Measurements from ENCODE around the gene CCDC88B. TPM values are rescaled to one million over a fixed set of nuclear protein-coding genes. Genes with fewer than 3 reads are reported as not detected.

CCDC88B gene
- total and polyA plus RNA-seq, 9 of the 15 experiments (the other 6 are each of a cell fraction or from before 2014, with no cell fraction given), result 0.13 to 18.1 (median 7.9) TPM

DNA sequence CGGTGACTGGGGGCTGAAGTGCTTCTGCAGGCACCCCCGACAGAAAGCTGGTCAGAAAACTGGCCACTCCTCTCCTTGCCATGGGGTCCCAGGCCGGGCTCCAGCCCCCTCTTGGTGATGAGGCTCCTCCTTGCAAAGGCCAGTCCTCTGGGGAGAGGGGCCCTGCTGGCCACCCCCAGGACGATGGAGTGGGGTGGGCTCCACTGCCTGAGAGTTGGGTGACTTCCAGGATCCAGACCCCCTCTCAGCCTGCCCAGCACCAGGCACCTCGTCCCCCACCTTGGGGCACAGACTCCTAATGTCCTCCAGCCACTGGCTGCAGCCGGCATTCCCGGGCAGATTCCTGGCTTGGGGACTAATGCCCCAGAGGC lies 18.5 kb downstream of the CCDC88B start (continued):
- TF ChIP-seq MYC (IDR thresholded peaks at IDR 0.05; ENCODE audit: low read depth, low read length), result no peak
- TF ChIP-seq MYC (CRISPR knock-in tag; IDR thresholded peaks at IDR 0.05; ENCODE audit: borderline replicate concordance, low read depth), result peak; percentile 61; the same call in 1 of the 2 replicates
- TF ChIP-seq, protein P1, sequence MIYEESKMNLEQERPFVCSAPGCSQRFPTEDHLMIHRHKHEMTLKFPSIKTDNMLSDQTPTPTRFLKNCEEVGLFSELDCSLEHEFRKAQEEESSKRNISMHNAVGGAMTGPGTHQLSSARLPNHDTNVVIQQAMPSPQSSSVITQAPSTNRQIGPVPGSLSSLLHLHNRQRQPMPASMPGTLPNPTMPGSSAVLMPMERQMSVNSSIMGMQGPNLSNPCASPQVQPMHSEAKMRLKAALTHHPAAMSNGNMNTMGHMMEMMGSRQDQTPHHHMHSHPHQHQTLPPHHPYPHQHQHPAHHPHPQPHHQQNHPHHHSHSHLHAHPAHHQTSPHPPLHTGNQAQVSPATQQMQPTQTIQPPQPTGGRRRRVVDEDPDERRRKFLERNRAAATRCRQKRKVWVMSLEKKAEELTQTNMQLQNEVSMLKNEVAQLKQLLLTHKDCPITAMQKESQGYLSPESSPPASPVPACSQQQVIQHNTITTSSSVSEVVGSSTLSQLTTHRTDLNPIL (CRISPR knock-in tag; IDR thresholded peaks at IDR 0.05), result no peak
- peak; percentile 45; the same call in 1 of the 2 replicates for TF ChIP-seq NFRKB (IDR thresholded peaks at IDR 0.05; ENCODE audit: low read depth)
- no peak for TF ChIP-seq ZNF717 (CRISPR knock-in tag; IDR thresholded peaks at IDR 0.05)
- TF ChIP-seq OTX1 (CRISPR knock-in tag; IDR thresholded peaks at IDR 0.05), result no peak
- no peak for TF ChIP-seq BCOR (IDR thresholded peaks at IDR 0.05)
- no peak for TF ChIP-seq SIN3B (IDR thresholded peaks at IDR 0.05; ENCODE audit: low read depth)
- TF ChIP-seq DNMT1 (IDR thresholded peaks at IDR 0.05), result no peak
- no peak for TF ChIP-seq CAMTA2 (CRISPR knock-in tag; conservative IDR thresholded peaks at IDR 0.05)
- no peak for TF ChIP-seq FOS (IDR thresholded peaks at IDR 0.05; ENCODE audit: extremely low read depth, insufficient read length)
- peak; percentile 51; the same call in 1 of the 2 replicates for TF ChIP-seq KAT7 (CRISPR knock-in tag; IDR thresholded peaks at IDR 0.05; ENCODE audit: borderline replicate concordance)
- no peak for TF ChIP-seq TEAD2 (tag; IDR thresholded peaks at IDR 0.05)
- no peak for TF ChIP-seq PTBP1 (IDR thresholded peaks at IDR 0.05; ENCODE audit: low read depth, low read length)
- no peak for TF ChIP-seq ZNF134 (CRISPR knock-in tag; conservative IDR thresholded peaks at IDR 0.05)
- TF ChIP-seq, protein P2, sequence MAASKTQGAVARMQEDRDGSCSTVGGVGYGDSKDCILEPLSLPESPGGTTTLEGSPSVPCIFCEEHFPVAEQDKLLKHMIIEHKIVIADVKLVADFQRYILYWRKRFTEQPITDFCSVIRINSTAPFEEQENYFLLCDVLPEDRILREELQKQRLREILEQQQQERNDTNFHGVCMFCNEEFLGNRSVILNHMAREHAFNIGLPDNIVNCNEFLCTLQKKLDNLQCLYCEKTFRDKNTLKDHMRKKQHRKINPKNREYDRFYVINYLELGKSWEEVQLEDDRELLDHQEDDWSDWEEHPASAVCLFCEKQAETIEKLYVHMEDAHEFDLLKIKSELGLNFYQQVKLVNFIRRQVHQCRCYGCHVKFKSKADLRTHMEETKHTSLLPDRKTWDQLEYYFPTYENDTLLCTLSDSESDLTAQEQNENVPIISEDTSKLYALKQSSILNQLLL (CRISPR knock-in tag; IDR thresholded peaks at IDR 0.05; ENCODE audit: borderline replicate concordance), result no peak
- TF ChIP-seq, protein P3, sequence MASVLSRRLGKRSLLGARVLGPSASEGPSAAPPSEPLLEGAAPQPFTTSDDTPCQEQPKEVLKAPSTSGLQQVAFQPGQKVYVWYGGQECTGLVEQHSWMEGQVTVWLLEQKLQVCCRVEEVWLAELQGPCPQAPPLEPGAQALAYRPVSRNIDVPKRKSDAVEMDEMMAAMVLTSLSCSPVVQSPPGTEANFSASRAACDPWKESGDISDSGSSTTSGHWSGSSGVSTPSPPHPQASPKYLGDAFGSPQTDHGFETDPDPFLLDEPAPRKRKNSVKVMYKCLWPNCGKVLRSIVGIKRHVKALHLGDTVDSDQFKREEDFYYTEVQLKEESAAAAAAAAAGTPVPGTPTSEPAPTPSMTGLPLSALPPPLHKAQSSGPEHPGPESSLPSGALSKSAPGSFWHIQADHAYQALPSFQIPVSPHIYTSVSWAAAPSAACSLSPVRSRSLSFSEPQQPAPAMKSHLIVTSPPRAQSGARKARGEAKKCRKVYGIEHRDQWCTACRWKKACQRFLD (CRISPR knock-in tag; IDR thresholded peaks at IDR 0.05), result peak; percentile 84; the same call in 1 of the 2 replicates
- no peak for TF ChIP-seq DDX20 (tag; IDR thresholded peaks at IDR 0.05; ENCODE audit: low read depth)
- 0 out of 2 replicates have a peak, but pooled peaks have one; percentile 20 for TF ChIP-seq SMARCE1 (IDR thresholded peaks at IDR 0.05)
- TF ChIP-seq, protein P4, sequence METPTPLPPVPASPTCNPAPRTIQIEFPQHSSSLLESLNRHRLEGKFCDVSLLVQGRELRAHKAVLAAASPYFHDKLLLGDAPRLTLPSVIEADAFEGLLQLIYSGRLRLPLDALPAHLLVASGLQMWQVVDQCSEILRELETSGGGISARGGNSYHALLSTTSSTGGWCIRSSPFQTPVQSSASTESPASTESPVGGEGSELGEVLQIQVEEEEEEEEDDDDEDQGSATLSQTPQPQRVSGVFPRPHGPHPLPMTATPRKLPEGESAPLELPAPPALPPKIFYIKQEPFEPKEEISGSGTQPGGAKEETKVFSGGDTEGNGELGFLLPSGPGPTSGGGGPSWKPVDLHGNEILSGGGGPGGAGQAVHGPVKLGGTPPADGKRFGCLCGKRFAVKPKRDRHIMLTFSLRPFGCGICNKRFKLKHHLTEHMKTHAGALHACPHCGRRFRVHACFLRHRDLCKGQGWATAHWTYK (CRISPR knock-in tag; IDR thresholded peaks at IDR 0.05), result 0 out of 2 replicates have a peak, but pooled peaks have one; percentile 5
- TF ChIP-seq KLF6 (CRISPR knock-in tag; IDR thresholded peaks at IDR 0.05; ENCODE audit: borderline replicate concordance), result no peak
- no peak for TF ChIP-seq ZNF140 (CRISPR knock-in tag; IDR thresholded peaks at IDR 0.05)
- TF ChIP-seq ZNF408 (CRISPR knock-in tag; IDR thresholded peaks at IDR 0.05; ENCODE audit: low read depth), result no peak
- no peak for TF ChIP-seq ZNF263 (CRISPR knock-in tag; IDR thresholded peaks at IDR 0.05; ENCODE audit: borderline replicate concordance)
- TF ChIP-seq, protein P5, sequence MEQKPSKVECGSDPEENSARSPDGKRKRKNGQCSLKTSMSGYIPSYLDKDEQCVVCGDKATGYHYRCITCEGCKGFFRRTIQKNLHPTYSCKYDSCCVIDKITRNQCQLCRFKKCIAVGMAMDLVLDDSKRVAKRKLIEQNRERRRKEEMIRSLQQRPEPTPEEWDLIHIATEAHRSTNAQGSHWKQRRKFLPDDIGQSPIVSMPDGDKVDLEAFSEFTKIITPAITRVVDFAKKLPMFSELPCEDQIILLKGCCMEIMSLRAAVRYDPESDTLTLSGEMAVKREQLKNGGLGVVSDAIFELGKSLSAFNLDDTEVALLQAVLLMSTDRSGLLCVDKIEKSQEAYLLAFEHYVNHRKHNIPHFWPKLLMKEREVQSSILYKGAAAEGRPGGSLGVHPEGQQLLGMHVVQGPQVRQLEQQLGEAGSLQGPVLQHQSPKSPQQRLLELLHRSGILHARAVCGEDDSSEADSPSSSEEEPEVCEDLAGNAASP (IDR thresholded peaks at IDR 0.05), result no peak
